GM12878 (cell line): ENCODE data around the gene SAMD4A. TPM values are rescaled to one million over a fixed set of nuclear protein-coding genes. Genes with fewer than 3 reads are reported as not detected.
A peak's percentile ranks its signal among the peaks of the same experiment; 100 is the strongest.

Experiments used
- ATAC-seq: fragments of 200-7000 bp; cut with Tn5 transposase; 3 replicates; pipeline ENCODE4 v1.9.1; 2020; ENCODE audit warnings: mild to moderate bottlenecking, moderate library complexity
- BruUV-seq: library from RNA; stranded (reverse); fragments of 400-500 nt; replicated peaks from 2 replicates; lab custom pipeline; 2021; lab: Mats Ljungman, UMichigan
- CTCF ChIA-PET: fragments of 300-600 bp; sonication (Branson Sonifier 250); formaldehyde crosslinking; extraction: SDS; loops from one replicate; lab custom pipeline; 2021; ENCODE audit warnings: inconsistent platforms; lab: Yijun Ruan, JAX
- POLR2A ChIA-PET: fragments of 350-600 bp; formaldehyde crosslinking; extraction: SDS; loops from one replicate; lab custom pipeline; 2021; ENCODE audit warnings: inconsistent platforms; lab: Charles Lee
- RAD21 ChIA-PET: fragments of 300-600 bp; sonication (Branson Sonifier 250); formaldehyde crosslinking; loops from one replicate; lab custom pipeline; 2023; ENCODE audit warnings: antibody characterized with exemption; ENCODE audit not compliant: unreplicated experiment; lab: Charles Lee
- SMC1A ChIA-PET: fragments of 300-600 bp; sonication (Branson Sonifier 250); formaldehyde crosslinking; loops from one replicate; lab custom pipeline; 2023; ENCODE audit not compliant: unreplicated experiment, uncharacterized antibody; lab: Charles Lee
- DNase-seq: peaks from one replicate; pipeline ENCODE4 v3.0.0-alpha.2; 2011; ENCODE audit warnings: low read depth, low spot score
- FAIRE-seq: peaks from 3 replicates; lab custom pipeline; 2011; peaks lifted over from hg19 to GRCh38; lab: Jason Lieb, UNC
- H2AFZ ChIP-seq: 2 replicates; pipeline ENCODE4 v1.6.0; 2011; ENCODE audit warnings: low read depth, low read length, control low read depth; ENCODE audit not compliant: control insufficient read depth
- H3K27ac ChIP-seq: 2 replicates; pipeline ENCODE4 v1.5.1; 2011; ENCODE audit warnings: control low read depth; ENCODE audit not compliant: control insufficient read depth, insufficient read depth
- H3K27me3 ChIP-seq, 2 experiments: replicated peaks in 1 of 2; 2 replicates each; pipeline versions ENCODE4 v1.6.0 to v1.6.1; 2011; ENCODE audit warnings: low read length in 1 of 2; ENCODE audit not compliant: control insufficient read depth in 2 of 2, insufficient read depth in 2 of 2
- H3K36me3 ChIP-seq, 2 experiments: 2 replicates each; pipeline ENCODE4 v1.5.1; 2011; ENCODE audit warnings: low read length in 1 of 2; ENCODE audit not compliant: control insufficient read depth in 2 of 2, insufficient read depth in 2 of 2
- H3K4me1 ChIP-seq: 2 replicates; pipeline ENCODE4 v1.6.1; 2011; ENCODE audit warnings: mild to moderate bottlenecking, low read length, moderate library complexity, mixed read lengths; ENCODE audit not compliant: control insufficient read depth, insufficient read depth
- H3K4me2 ChIP-seq: 2 replicates; pipeline ENCODE4 v1.6.0; 2011; ENCODE audit warnings: control low read depth; ENCODE audit not compliant: control insufficient read depth, insufficient read depth
- H3K4me3 ChIP-seq: fragments of 200-600 bp; sonication (generic); 2 replicates; pipeline ENCODE4 v1.5.1; 2016
- H3K79me2 ChIP-seq: 2 replicates; pipeline ENCODE4 v1.6.0; 2011; ENCODE audit warnings: low read length; ENCODE audit not compliant: control insufficient read depth, insufficient read depth
- H3K9ac ChIP-seq: 2 replicates; pipeline ENCODE4 v1.8.0; 2011; ENCODE audit warnings: low read length, control low read depth, mixed read lengths; ENCODE audit not compliant: control insufficient read depth, insufficient read depth
- H3K9me3 ChIP-seq: replicated peaks from 3 replicates; pipeline ENCODE4 v1.5.1; 2011; ENCODE audit warnings: mild to moderate bottlenecking, low read length; ENCODE audit not compliant: control insufficient read depth, insufficient read depth
- H4K20me1 ChIP-seq: 2 replicates; pipeline ENCODE4 v1.6.0; 2011; ENCODE audit not compliant: control insufficient read depth, insufficient read depth
- HDAC6 ChIP-seq: fragments of 200-600 bp; sonication (generic); IDR thresholded peaks from one replicate; pipeline ENCODE4 v1.8.0; 2017; ENCODE audit warnings: antibody characterized with exemption; ENCODE audit not compliant: unreplicated experiment
- RBBP5 ChIP-seq: fragments of 200-600 bp; sonication (generic); conservative IDR thresholded peaks from 2 replicates; pipeline ENCODE4 v1.6.1; 2016
- SREBF2 ChIP-seq: IDR thresholded peaks from 2 replicates; pipeline ENCODE4 v1.6.1; 2012; ENCODE audit warnings: mild to moderate bottlenecking, low read length
- STAT3 ChIP-seq: IDR thresholded peaks from 2 replicates; pipeline ENCODE4 v1.6.1; 2011; ENCODE audit warnings: low read depth, low read length, improper control_type of control experiment
- WGBS: methylation state at CpG from one replicate; pipeline ENCODE4 v1.1.6; 2016; ENCODE audit warnings: low lambda C conversion rate; ENCODE audit not compliant: insufficient replicate concordance, insufficient coverage; ENCODE audit errors: missing lambda C conversion rate; 5-methylcytosine and 5-hydroxymethylcytosine counted together
- in situ Hi-C: fragments of 300-500 bp; cut with MboI; formaldehyde crosslinking; loops from 9 replicates; pipeline ENCODE4 v1.14.3; 2018; ENCODE audit warnings: mixed read lengths
- intact Hi-C: fragments of 100-400 bp; cut with micrococcal nuclease; formaldehyde crosslinking; loops from one replicate; pipeline ENCODE4 v1.14.2; 2022; ENCODE audit not compliant: unreplicated experiment
- polyA plus RNA-seq, 11 experiments: library from polyadenylated mRNA; depleted of rRNA in 4 of 11; unstranded in 6 of 11; stranded (reverse) in 5 of 11; fragments of >200 nt; fragmentation: Nextera tagmentation in 4 of 11; fragmentation: Illumina TruSeq in 1 of 11; extraction: Ambion mirVana in 4 of 11; extraction: Trizol in 1 of 11; gene quantifications; 1 replicate in 1 of 11; 2 replicates in 10 of 11; pipeline versions ENCODE4 v1.2.1 to v1.2.3, GENCODE V29; 2011 to 2016; ENCODE audit warnings: inconsistent platforms in 2 of 11, missing spikeins in 2 of 11, low read depth in 1 of 11
- total RNA-seq, 4 experiments: library from RNA; depleted of rRNA in 3 of 4; stranded (reverse); fragments of >200 nt in 3 of 4; fragmentation: Illumina TruSeq in 1 of 4; extraction: Trizol in 1 of 4; gene quantifications; 2 replicates each; pipeline versions ENCODE4 v1.2.1 to v1.2.3, GENCODE V29; 2013 to 2021
- TF ChIP-seq, protein P1 (sequence below): fragments of 450-650 bp; IDR thresholded peaks from 2 replicates; pipeline ENCODE4 v1.6.1; 2017; ENCODE audit warnings: borderline replicate concordance

SAMD4A gene
- total and polyA plus RNA-seq, 10 of the 15 experiments (the other 5 are each of a cell fraction or from before 2014, with no cell fraction given), result 0.05 to 0.56 (median 0.31) TPM

DNA sequence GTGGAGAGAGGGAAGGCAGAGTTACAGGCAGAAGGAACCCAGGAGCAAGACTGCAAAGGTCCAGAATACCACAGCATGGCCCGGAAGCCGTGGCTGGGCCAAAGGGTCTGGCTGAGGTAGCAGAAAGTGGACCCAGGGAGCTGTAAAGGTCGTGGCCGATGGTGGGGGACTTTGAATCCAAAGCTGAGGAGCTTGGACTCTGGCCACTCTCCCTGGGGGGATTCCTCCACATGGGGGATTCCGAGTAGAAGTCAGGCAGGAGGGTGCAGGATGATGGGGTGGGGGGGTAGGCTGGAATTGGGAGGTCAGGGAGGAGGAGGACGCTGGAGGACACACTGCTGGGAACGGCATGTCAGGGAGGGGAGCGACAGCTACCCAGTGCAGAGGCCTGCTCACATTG is 210.5 kb downstream of the SAMD4A start:
- WGBS, result 70% methylated on average over 7 of the region's 8 CpGs

More for the DNA sequence above, 210.5 kb downstream of the SAMD4A start:
- Histone ChIP-seq H3K9me3 (no peaks in the 10 kb centered on the region; the same call in 2 of the 3 replicates), H3K4me2 (peak overlapping the region; percentile 40; the same call in 1 of the 2 replicates), H3K4me1 (peaks cover 31% of the 10 kb centered on the region), H3K27me3 (no peaks in the 10 kb centered on the region; a peak in 1 of 4 replicates), H3K36me3 (no peaks in the 10 kb centered on the region), H3K79me2 (no peaks in the 10 kb centered on the region), H3K9ac (no peak overlapping the region), H3K27ac (no peak overlapping the region), H4K20me1 (no peaks in the 10 kb centered on the region), H3K4me3 (no peak overlapping the region), H2AFZ (no peak overlapping the region)
- intact Hi-C loops, result loop anchor here (10.0 kb wide), 1 partner anchor 413 kb away; no protein-coding TSS in a partner anchor
- ChIA-PET POLR2A (no interaction called here), CTCF (interaction anchor here (0.6 to 6.1 kb wide), 6 partner anchors 28 to 212 kb away, joined by 3 to 160 read pairs (median 4); partner anchors contain the start of gene SAMD4A), RAD21 (interaction anchor here (5.5 kb wide), 1 partner anchor 211 kb away, joined by 130 read pairs; the partner anchor contains the start of gene SAMD4A), SMC1A (interaction anchor here (0.7 to 8.1 kb wide), 5 partner anchors 13 to 212 kb away, joined by 3 to 87 read pairs (median 3); partner anchors contain the start of gene SAMD4A)
- ATAC-seq (no peak), FAIRE-seq (no peak), DNase-seq (no peak)
- TF ChIP-seq, protein P1, sequence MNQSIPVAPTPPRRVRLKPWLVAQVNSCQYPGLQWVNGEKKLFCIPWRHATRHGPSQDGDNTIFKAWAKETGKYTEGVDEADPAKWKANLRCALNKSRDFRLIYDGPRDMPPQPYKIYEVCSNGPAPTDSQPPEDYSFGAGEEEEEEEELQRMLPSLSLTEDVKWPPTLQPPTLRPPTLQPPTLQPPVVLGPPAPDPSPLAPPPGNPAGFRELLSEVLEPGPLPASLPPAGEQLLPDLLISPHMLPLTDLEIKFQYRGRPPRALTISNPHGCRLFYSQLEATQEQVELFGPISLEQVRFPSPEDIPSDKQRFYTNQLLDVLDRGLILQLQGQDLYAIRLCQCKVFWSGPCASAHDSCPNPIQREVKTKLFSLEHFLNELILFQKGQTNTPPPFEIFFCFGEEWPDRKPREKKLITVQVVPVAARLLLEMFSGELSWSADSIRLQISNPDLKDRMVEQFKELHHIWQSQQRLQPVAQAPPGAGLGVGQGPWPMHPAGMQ, result no peak
- no peak for TF ChIP-seq HDAC6
- no peak for TF ChIP-seq RBBP5
- no peak for TF ChIP-seq STAT3
- TF ChIP-seq SREBF2, result no peak
- BruUV-seq, result no TSS peak
- in situ Hi-C loops, result no loop called here
